A673 (cell line): Measurements from ENCODE around the gene RPL13A. TPM values are rescaled to one million over a fixed set of nuclear protein-coding genes. Genes with fewer than 3 reads are reported as not detected.
A peak's percentile ranks its signal among the peaks of the same experiment; 100 is the strongest.

ENCODE experiments used
- BruUV-seq: library from RNA; stranded (reverse); fragments of 400-500 nt; replicated peaks from 2 replicates; lab custom pipeline; 2021; lab: Mats Ljungman, UMichigan
- CTCF ChIA-PET: fragments of 300-600 bp; sonication (Branson Sonifier 250); formaldehyde crosslinking; loops from one replicate; lab custom pipeline; 2022; ENCODE audit warnings: antibody characterized with exemption; lab: Charles Lee
- POLR2A ChIA-PET: fragments of 300-600 bp; sonication (Branson Sonifier 250); formaldehyde crosslinking; loops from one replicate; lab custom pipeline; 2022; ENCODE audit warnings: antibody characterized with exemption; ENCODE audit not compliant: low non-redundant PET; lab: Charles Lee
- DNase-seq: peaks from one replicate; pipeline ENCODE4 v3.0.0-alpha.2; 2015; ENCODE audit warnings: low spot score
- H3K27ac ChIP-seq: fragments of 200-600 bp; sonication (generic); 2 replicates; pipeline ENCODE4 v1.5.1; 2016; ENCODE audit warnings: mixed run types, low read depth, mild to moderate bottlenecking, mixed read lengths, antibody characterized with exemption, low read length; ENCODE audit not compliant: poor library complexity, severe bottlenecking
- H3K27me3 ChIP-seq: fragments of 200-600 bp; sonication (generic); replicated peaks from 2 replicates; pipeline ENCODE4 v1.6.1; 2017; ENCODE audit warnings: mixed run types, low read depth, mild to moderate bottlenecking, mixed read lengths, antibody characterized with exemption, low read length; ENCODE audit not compliant: insufficient read depth, poor library complexity
- H3K36me3 ChIP-seq: fragments of 200-600 bp; sonication (generic); 2 replicates; pipeline ENCODE4 v1.6.1; 2016; ENCODE audit warnings: mixed run types, mild to moderate bottlenecking, mixed read lengths, antibody characterized with exemption, low read length; ENCODE audit not compliant: insufficient read depth, poor library complexity, severe bottlenecking
- H3K4me1 ChIP-seq: fragments of 200-600 bp; sonication (generic); 2 replicates; pipeline ENCODE4 v1.6.1; 2017; ENCODE audit warnings: mixed run types, mild to moderate bottlenecking, mixed read lengths, antibody characterized with exemption, low read length; ENCODE audit not compliant: insufficient read depth, poor library complexity, severe bottlenecking
- H3K4me3 ChIP-seq: fragments of 200-600 bp; sonication (generic); 2 replicates; pipeline ENCODE4 v1.5.1; 2016; ENCODE audit warnings: low read depth, mixed run types, mild to moderate bottlenecking, mixed read lengths, low read length; ENCODE audit not compliant: poor library complexity, severe bottlenecking
- H3K9me3 ChIP-seq: fragments of 200-600 bp; sonication (generic); 2 replicates; pipeline ENCODE4 v1.6.1; 2016; ENCODE audit warnings: mixed run types, low read depth, mild to moderate bottlenecking, mixed read lengths, antibody characterized with exemption, low read length; ENCODE audit not compliant: poor library complexity, severe bottlenecking
- EZH2 ChIP-seq: fragments of 200-600 bp; sonication (generic); IDR thresholded peaks from 2 replicates; pipeline ENCODE4 v1.6.1; 2017; ENCODE audit warnings: borderline replicate concordance, low read depth, mild to moderate bottlenecking, mixed read lengths, antibody characterized with exemption, low read length; ENCODE audit not compliant: poor library complexity, severe bottlenecking
- intact Hi-C: fragments of 100-400 bp; cut with micrococcal nuclease; formaldehyde crosslinking; loops from one replicate; pipeline ENCODE4 v1.10.0; 2022; ENCODE audit not compliant: unreplicated experiment
- total RNA-seq: library from RNA; stranded (reverse); gene quantifications from 2 replicates; pipeline ENCODE4 v1.2.3, GENCODE V29; 2021
- TF ChIP-seq, protein P1 (sequence below): fragments of 300-800, 200-600 bp; sonication (generic); conservative IDR thresholded peaks from 2 replicates; pipeline ENCODE4 v1.5.1; 2017; ENCODE audit warnings: low read depth, mild to moderate bottlenecking, antibody characterized with exemption, low read length, moderate library complexity, mixed read lengths

RPL13A gene
- total RNA-seq, 1 experiment from 2014 or later: 2,390 TPM

DNA sequence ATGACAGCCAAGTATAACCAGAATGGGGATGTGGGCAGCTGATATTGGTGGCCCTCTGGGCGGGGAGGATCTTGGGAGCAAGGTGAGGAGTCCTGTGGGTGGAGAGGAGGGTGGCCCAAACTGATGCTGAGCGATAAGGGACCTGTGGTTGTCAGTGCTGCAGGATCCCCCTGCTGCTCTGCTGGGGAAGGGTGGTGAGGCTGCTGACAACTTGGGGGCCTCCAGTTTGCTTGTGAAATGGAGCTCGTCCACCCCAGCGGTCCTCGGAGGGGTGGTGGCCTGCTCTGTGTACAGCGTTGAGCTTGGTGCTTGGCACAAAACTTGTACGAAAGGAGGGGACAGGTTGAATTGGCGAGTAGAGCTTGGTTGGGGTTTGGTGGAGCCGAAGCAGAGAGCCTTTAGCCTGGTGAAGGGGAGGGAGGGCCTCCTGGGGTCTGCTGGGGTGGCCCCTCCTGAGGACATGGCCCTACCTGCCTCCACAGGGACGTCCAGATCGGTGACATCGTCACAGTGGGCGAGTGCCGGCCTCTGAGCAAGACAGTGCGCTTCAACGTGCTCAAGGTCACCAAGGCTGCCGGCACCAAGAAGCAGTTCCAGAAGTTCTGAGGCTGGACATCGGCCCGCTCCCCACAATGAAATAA, 11.7 kb downstream of the RPL13A start:
- intact Hi-C loops: loop anchor here (5.0 to 10.0 kb wide), 2 partner anchors 353 to 376 kb away; partner anchors contain the start of genes AKT1S1, PTOV1 and TBC1D17
- peaks cover 38% of the 10 kb centered on the region for H3K36me3 ChIP-seq

DNA sequence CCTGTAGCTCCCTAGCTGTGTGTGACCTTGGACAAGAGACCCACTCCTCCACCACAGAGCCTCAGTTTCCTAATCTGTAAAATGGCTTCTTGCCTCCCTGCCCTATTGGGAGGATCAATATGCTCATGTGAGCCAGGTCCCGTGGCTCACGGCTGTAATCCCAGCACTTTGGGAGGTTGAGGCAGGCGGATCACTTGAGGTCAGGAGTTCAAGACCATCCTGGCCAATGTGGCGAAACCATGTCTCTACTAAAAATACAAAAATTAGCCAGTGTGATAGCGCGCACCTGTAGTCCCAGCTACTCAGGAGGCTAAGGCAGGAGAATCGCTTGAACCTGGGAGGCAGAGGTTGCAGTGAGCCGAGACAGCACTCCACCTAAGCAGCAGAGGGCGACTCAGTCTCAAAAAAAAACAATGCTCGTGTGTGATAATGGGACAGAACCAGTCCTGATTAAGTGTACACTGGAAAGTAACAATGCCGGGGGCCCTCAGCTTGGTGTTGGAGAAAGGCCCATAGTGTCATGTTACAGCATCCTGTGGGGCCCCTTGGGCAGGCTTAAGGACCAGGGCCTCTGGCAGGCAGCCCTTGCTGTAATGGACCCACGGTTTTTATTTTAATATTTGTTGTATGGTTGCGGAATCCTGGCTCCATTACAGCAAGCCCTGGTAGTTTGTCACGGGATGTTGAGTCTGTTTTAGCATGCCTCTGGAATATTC, 15.6 kb downstream of the RPL13A start:
- intact Hi-C loops: loop anchor here (2.0 kb wide), 1 partner anchor 68 kb away; no protein-coding TSS in a partner anchor
- Histone ChIP-seq H3K36me3 (peaks cover 24% of the 10 kb centered on the region), H3K27me3 (no peaks in the 10 kb centered on the region), H3K4me3 (no peak overlapping the region), H3K9me3 (no peaks in the 10 kb centered on the region), H3K27ac (peak overlapping the region; percentile 18), H3K4me1 (peaks cover 44% of the 10 kb centered on the region)
- BruUV-seq: no TSS peak
- TF ChIP-seq EZH2: no peak
- TF ChIP-seq, protein P1, sequence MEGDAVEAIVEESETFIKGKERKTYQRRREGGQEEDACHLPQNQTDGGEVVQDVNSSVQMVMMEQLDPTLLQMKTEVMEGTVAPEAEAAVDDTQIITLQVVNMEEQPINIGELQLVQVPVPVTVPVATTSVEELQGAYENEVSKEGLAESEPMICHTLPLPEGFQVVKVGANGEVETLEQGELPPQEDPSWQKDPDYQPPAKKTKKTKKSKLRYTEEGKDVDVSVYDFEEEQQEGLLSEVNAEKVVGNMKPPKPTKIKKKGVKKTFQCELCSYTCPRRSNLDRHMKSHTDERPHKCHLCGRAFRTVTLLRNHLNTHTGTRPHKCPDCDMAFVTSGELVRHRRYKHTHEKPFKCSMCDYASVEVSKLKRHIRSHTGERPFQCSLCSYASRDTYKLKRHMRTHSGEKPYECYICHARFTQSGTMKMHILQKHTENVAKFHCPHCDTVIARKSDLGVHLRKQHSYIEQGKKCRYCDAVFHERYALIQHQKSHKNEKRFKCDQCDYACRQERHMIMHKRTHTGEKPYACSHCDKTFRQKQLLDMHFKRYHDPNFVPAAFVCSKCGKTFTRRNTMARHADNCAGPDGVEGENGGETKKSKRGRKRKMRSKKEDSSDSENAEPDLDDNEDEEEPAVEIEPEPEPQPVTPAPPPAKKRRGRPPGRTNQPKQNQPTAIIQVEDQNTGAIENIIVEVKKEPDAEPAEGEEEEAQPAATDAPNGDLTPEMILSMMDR: peak; percentile 71
- CTCF ChIA-PET: interaction anchor here (0.5 to 1.9 kb wide), 5 partner anchors 29 to 68 kb away, joined by 4 to 14 read pairs (median 6); partner anchors contain the start of gene FLT3LG
- DNase-seq: peak; percentile 90
- POLR2A ChIA-PET: interaction anchor here (0.7 kb wide), 1 partner anchor 171 kb away, joined by 7 read pairs; no protein-coding TSS in a partner anchor

More for the DNA sequence above, 11.7 kb downstream of the RPL13A start:
- CTCF ChIA-PET: interaction anchor here (0.6 to 1.4 kb wide), 2 partner anchors 14 to 47 kb away, joined by 3 to 8 read pairs; no protein-coding TSS in a partner anchor
- Histone ChIP-seq H3K9me3 (no peaks in the 10 kb centered on the region), H3K4me3 (peak overlapping the region; percentile 82), H3K27me3 (no peaks in the 10 kb centered on the region), H3K27ac (peak overlapping the region; percentile 99), H3K4me1 (peaks cover 44% of the 10 kb centered on the region)
- no TSS peak for BruUV-seq
- DNase-seq: no peak
- TF ChIP-seq, protein P1: no peak
- TF ChIP-seq EZH2: no peak
- POLR2A ChIA-PET: interaction anchor here (0.5 kb wide), 1 partner anchor 20 kb away, joined by 8 read pairs; no protein-coding TSS in a partner anchor

DNA sequence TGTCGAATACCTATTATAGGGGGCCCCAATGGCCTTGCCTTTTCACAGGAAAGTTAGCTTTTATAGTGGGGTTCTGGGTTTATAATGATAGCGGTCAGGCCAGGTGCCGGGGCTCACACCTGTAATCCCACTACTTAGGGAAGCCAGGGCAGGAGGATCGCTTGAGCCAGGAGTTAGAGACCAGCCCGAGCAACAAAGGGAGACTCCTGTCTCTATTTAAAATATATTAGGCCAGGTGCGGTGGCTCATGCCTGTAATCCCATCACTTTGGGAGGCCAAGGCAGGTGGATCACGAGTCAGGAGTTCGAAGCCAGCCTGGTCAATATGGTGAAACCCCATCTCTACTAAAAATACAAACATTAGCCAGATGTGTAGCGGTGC, 16.2 kb downstream of the RPL13A start:
- Histone ChIP-seq H3K4me3 (no peak overlapping the region), H3K36me3 (peaks cover 19% of the 10 kb centered on the region), H3K9me3 (no peaks in the 10 kb centered on the region), H3K27ac (peak overlapping the region; percentile 18), H3K4me1 (peaks cover 41% of the 10 kb centered on the region), H3K27me3 (no peaks in the 10 kb centered on the region)
- TF ChIP-seq, protein P1: no peak
- TF ChIP-seq EZH2: no peak
- intact Hi-C loops: loop anchor here (2.0 kb wide), 1 partner anchor 67 kb away; no protein-coding TSS in a partner anchor
- POLR2A ChIA-PET: no interaction called here
- BruUV-seq: no TSS peak
- no peak for DNase-seq
- CTCF ChIA-PET: interaction anchor here (0.6 to 1.9 kb wide), 5 partner anchors 41 to 176 kb away, joined by 4 to 14 read pairs (median 5); no protein-coding TSS in a partner anchor
